Vagina (tissue), 2 donors: ENCODE results near the gene GOLT1A.

Source experiments
- CTCF ChIP-seq, 3 experiments: fragments of 450-650 bp in 2 of 3; fragments of 200-600 bp in 1 of 3; sonication (generic) in 1 of 3; IDR thresholded peaks; one replicate each; pipeline ENCODE4 v1.5.1; 2017 to 2019; ENCODE audit warnings: antibody characterized with exemption in 3 of 3, mild to moderate bottlenecking in 2 of 3, moderate library complexity in 2 of 3
- POLR2AphosphoS5 ChIP-seq, 2 donors: sonication (generic); formaldehyde crosslinking; IDR thresholded peaks; one replicate each; pipeline ENCODE4 v1.9.0; 2017; ENCODE audit warnings: antibody characterized with exemption in 2 of 2, mild to moderate bottlenecking in 2 of 2, low read depth in 1 of 2; ENCODE audit not compliant: insufficient read depth in 1 of 2

GRCh38 chr1:204246876-204247275, 33.1 kb upstream of the GOLT1A start:
- TF ChIP-seq CTCF (IDR thresholded peaks at IDR 0.05) (no peak), POLR2AphosphoS5 (IDR thresholded peaks at IDR 0.05; ENCODE audit: insufficient read depth in 1 of 2, low read depth in 1 of 2) (no peak)
